Calu3 (cell line): ENCODE results near the gene TTLL11. TPM values are rescaled to one million over a fixed set of nuclear protein-coding genes. Genes with fewer than 3 reads are reported as not detected.

ENCODE experiments used
- BruUV-seq: library from RNA; stranded (reverse); fragments of 400-500 nt; replicated peaks from 2 replicates; lab custom pipeline; 2021; lab: Mats Ljungman, UMichigan
- CTCF ChIA-PET: fragments of 300-600 bp; sonication (Branson Sonifier 250); formaldehyde crosslinking; loops from one replicate; lab custom pipeline; 2022; ENCODE audit warnings: antibody characterized with exemption; lab: Charles Lee
- DNase-seq: peaks from one replicate; pipeline ENCODE4 v3.0.0; 2022
- H3K27ac Mint-ChIP-seq: one replicate; pipeline ENCODE4 v1.8.0; 2022; ENCODE audit warnings: mixed read lengths; ENCODE audit not compliant: unreplicated experiment
- H3K27me3 Mint-ChIP-seq: one replicate; pipeline ENCODE4 v1.8.0; 2022; ENCODE audit warnings: mixed read lengths; ENCODE audit not compliant: unreplicated experiment
- H3K36me3 Mint-ChIP-seq: one replicate; pipeline ENCODE4 v1.8.0; 2022; ENCODE audit warnings: mild to moderate bottlenecking, moderate library complexity, mixed read lengths; ENCODE audit not compliant: insufficient read depth, unreplicated experiment
- H3K4me1 Mint-ChIP-seq: one replicate; pipeline ENCODE4 v1.8.0; 2022; ENCODE audit warnings: mild to moderate bottlenecking, low read depth, mixed read lengths; ENCODE audit not compliant: unreplicated experiment
- H3K4me3 Mint-ChIP-seq: one replicate; pipeline ENCODE4 v1.8.0; 2022; ENCODE audit warnings: mild to moderate bottlenecking, low read depth, moderate library complexity, mixed read lengths; ENCODE audit not compliant: unreplicated experiment
- H3K9me3 Mint-ChIP-seq: one replicate; pipeline ENCODE4 v1.8.0; 2022; ENCODE audit warnings: low read depth, mixed read lengths; ENCODE audit not compliant: unreplicated experiment
- CTCF ChIP-seq: fragments of 200-600 bp; IDR thresholded peaks from one replicate; pipeline ENCODE4 v1.8.0; 2022; ENCODE audit warnings: antibody characterized with exemption; ENCODE audit not compliant: unreplicated experiment
- intact Hi-C: fragments of 100-400 bp; cut with micrococcal nuclease; formaldehyde crosslinking; loops from one replicate; pipeline ENCODE4 v1.10.0; 2022; ENCODE audit not compliant: unreplicated experiment
- total RNA-seq: library from RNA; stranded (reverse); gene quantifications from 2 replicates; pipeline ENCODE4 v1.2.3, GENCODE V29; 2022

Gene TTLL11
- total RNA-seq, 1 experiment from 2014 or later: 10.5 TPM

GRCh38 chr9:122031776-122032175 lies 61.3 kb downstream of the TTLL11 start:
- Mint-ChIP-seq H3K4me3 (no peak overlapping the region), H3K27ac (no peak overlapping the region), H3K4me1 (peaks cover 8% of the 10 kb centered on the region), H3K36me3 (no peaks in the 10 kb centered on the region), H3K27me3 (no peaks in the 10 kb centered on the region), H3K9me3 (no peaks in the 10 kb centered on the region)
- CTCF ChIA-PET: no interaction called here
- DNase-seq: no peak
- no peak for TF ChIP-seq CTCF
- intact Hi-C loops: no loop called here
- no TSS peak for BruUV-seq

GRCh38 chr9:122031157-122031556 lies 62.0 kb downstream of the TTLL11 start:
- H3K27me3 Mint-ChIP-seq: no peaks in the 10 kb centered on the region
- CTCF ChIA-PET: no interaction called here
- H3K4me3 Mint-ChIP-seq: no peak overlapping the region
- no TSS peak for BruUV-seq
- DNase-seq: no peak
- peaks cover 8% of the 10 kb centered on the region for H3K4me1 Mint-ChIP-seq
- H3K9me3 Mint-ChIP-seq: no peaks in the 10 kb centered on the region
- no peaks in the 10 kb centered on the region for H3K36me3 Mint-ChIP-seq
- TF ChIP-seq CTCF: no peak
- intact Hi-C loops: no loop called here
- H3K27ac Mint-ChIP-seq: no peak overlapping the region

- H3K36me3 Mint-ChIP-seq: no peaks in the 10 kb centered on the region
- DNase-seq: no peak
- no peak overlapping the region for H3K27ac Mint-ChIP-seq
- peaks cover 8% of the 10 kb centered on the region for H3K4me1 Mint-ChIP-seq
- H3K27me3 Mint-ChIP-seq: no peaks in the 10 kb centered on the region
- no peak overlapping the region for H3K4me3 Mint-ChIP-seq
- no peaks in the 10 kb centered on the region for H3K9me3 Mint-ChIP-seq
- no peak for TF ChIP-seq CTCF
- intact Hi-C loops: no loop called here
- CTCF ChIA-PET: interaction anchor here (0.6 kb wide), 1 partner anchor 26 kb away, joined by 4 read pairs; no protein-coding TSS in a partner anchor
- BruUV-seq: no TSS peak
These were observed 62.8 kb downstream of the TTLL11 start for GRCh38 chr9:122030357-122030756.

GRCh38 chr9:122029898-122030297 lies 63.2 kb downstream of the TTLL11 start:
- no peak for DNase-seq
- intact Hi-C loops: no loop called here
- CTCF ChIA-PET: interaction anchor here (0.6 kb wide), 1 partner anchor 25 kb away, joined by 4 read pairs; no protein-coding TSS in a partner anchor

More at GRCh38 chr9:122029898-122030297, 63.2 kb downstream of the TTLL11 start:
- no peaks in the 10 kb centered on the region for H3K36me3 Mint-ChIP-seq
- H3K4me1 Mint-ChIP-seq: peaks cover 8% of the 10 kb centered on the region
- no peak overlapping the region for H3K4me3 Mint-ChIP-seq
- H3K9me3 Mint-ChIP-seq: no peaks in the 10 kb centered on the region
- no peaks in the 10 kb centered on the region for H3K27me3 Mint-ChIP-seq
- BruUV-seq: no TSS peak
- no peak overlapping the region for H3K27ac Mint-ChIP-seq
- no peak for TF ChIP-seq CTCF
